GM21717 (cell line): ENCODE results near the gene VASP.
"Not testable (repeated sequence)": the region's sequence is repeated elsewhere in the genome, so short reads cannot be mapped to it uniquely, and the experiment has no call there.

Experiments used
- ATAC-seq: cut with Tn5 transposase; IDR thresholded peaks from one replicate; pipeline ENCODE4 v1.9.1; 2021; ENCODE audit warnings: mild to moderate bottlenecking, moderate library complexity; ENCODE audit not compliant: unreplicated experiment

The VASP gene

DNA sequence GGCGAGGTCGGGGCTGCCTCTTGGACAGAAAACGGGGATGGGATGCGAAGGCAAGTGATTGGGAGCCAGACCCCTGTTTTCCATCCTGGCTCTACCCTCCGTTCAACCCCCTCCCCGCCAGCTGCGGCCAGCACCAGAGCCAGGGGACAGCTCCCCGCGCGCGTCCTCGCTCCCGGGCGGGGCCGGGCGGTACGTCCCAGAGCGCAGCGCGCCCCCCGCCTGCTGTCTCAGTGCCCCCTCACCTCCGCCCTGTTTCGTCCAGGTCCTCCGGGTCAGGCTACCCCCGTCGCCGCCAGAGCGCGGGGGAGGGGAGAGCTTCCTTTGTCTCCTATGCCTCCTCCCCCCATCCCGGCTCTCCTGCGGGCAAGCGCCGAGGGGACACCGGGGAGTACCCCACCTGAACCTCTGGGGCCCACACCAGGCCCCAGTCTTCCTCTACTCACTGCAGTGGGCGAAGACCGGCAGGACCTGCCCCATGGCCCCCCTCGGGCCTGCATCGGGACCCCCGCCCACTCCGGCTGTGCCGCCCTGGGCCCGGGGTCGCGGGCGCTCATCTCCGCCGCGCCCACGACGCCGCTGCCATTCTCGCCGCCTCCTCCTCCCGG, 10.8 kb upstream of the VASP start:
- ATAC-seq, result no peak

DNA sequence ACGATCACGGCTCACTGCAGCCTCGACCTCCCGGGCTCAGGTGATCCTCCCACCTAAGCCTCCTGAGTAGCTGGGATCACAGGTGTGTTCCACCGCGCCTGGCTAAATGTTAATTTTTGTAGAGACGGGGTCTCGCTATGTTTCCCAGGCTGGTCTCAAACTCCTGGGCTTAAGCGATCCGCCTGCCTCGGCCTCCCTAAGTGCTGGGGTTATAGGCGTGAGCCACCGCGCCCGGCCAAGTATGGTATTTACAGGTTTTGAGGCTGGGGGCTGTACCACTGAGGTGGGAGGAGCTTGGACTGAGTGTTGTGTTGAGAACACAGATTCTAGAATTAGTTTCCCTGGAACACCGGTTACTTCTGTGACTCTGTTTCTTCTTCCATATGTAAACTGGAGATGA, 9.5 kb upstream of the VASP start:
- no peak for ATAC-seq

DNA sequence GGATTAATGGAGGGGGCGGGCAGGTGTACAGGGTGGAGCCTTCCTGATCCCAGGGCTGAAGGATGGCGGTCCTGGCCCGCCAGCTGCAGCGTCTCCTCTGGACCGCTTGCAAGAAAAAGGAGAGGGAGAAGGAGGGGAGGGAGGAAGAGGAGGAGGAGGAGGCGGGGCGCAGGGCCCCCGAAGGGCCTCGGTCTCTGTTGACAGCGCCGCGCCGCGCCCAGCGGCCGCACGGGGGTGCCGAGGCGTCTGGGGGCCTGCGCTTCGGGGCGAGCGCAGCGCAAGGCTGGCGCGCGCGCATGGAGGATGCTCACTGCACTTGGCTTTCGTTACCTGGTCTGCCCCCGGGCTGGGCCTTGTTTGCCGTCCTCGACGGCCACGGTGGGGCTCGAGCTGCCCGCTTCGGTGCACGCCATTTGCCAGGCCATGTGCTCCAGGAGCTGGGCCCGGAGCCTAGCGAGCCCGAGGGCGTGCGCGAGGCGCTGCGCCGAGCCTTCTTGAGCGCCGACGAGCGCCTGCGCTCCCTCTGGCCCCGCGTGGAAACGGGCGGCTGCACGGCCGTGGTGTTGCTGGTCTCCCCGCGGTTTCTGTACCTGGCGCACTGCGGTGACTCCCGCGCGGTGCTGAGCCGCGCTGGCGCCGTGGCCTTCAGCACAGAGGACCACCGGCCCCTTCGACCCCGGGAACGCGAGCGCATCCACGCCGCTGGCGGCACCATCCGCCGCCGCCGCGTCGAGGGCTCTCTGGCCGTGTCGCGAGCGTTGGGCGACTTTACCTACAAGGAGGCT, 8.7 kb upstream of the VASP start, which contains the start of gene PPM1N:
Gene PPM1N, plus strand, starts transcription at position 33 of the 785 bp plus-strand sequence. Its CDS starts 30 bp downstream, at position 63.
- ATAC-seq, result no peak

GRCh38 chr19:45499196-45500180, 7.8 kb upstream of the VASP start:
- no peak for ATAC-seq

DNA sequence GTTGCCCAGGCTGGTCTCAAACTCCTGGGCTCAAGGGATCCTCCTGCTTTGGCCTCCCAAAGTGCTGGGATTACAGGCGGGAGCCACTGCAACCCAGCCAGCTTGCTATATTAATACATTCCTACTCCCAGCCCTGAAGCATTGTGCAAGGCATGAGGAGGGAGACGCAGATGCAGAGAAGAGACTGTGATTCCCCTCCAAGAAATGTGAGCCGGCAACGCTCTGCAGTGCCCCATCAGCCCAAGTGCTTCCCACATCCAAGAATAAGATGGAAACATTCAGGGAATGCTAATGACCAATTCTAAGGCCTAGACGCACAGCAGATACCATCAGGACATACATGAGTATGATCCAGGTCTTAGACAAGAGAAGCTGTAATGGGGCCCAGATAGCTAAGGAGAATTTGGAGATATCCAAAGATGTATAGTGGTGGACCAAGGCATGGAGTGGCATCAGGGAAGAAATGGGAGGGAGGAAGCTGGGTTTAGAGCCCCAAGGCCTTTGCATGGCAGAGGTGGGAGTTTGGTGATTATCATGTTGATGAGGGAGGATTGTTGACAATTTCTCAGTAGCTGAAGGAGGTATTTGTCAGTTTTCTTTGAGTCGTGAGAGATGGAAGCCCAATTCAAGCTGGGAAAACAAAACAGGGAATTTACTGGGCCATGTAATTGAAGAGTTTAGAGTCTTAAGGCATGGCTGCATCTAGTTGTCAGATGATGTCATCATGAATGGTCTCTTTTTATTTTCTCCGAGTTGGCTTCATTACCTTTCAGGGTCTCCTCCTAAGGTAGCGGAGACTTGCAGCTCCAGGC, 6.2 kb upstream of the VASP start:
- no peak for ATAC-seq

- ATAC-seq, result no peak
These were observed 5.6 kb upstream of the VASP start for GRCh38 chr19:45501730-45502014.

DNA sequence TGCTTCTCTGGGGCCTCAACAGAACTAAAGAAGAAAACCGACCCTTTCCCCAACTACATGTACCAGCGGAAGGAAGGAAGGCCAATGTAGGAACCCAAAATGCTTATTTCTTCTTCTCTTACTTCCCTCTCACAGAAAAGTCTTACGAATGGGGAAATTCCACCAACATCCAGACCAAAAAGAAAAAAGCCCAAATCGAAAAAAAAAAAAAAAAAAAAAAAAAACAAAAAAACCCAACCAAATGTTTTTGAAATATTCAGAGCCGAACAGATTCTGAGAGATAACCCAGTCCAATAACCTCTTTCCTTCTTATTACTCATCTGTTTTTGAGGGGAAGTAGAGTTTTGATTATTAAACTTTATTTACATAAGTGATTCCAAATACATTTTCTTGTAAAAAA, 5.2 kb upstream of the VASP start:
- ATAC-seq, result no peak

GRCh38 chr19:45503909-45504308, 3.4 kb upstream of the VASP start:
- ATAC-seq, result no peak

GRCh38 chr19:45505151-45505995, 1.9 kb upstream of the VASP start:
- no peak for ATAC-seq

GRCh38 chr19:45505996-45506245, 1.4 kb upstream of the VASP start:
- no peak for ATAC-seq

DNA sequence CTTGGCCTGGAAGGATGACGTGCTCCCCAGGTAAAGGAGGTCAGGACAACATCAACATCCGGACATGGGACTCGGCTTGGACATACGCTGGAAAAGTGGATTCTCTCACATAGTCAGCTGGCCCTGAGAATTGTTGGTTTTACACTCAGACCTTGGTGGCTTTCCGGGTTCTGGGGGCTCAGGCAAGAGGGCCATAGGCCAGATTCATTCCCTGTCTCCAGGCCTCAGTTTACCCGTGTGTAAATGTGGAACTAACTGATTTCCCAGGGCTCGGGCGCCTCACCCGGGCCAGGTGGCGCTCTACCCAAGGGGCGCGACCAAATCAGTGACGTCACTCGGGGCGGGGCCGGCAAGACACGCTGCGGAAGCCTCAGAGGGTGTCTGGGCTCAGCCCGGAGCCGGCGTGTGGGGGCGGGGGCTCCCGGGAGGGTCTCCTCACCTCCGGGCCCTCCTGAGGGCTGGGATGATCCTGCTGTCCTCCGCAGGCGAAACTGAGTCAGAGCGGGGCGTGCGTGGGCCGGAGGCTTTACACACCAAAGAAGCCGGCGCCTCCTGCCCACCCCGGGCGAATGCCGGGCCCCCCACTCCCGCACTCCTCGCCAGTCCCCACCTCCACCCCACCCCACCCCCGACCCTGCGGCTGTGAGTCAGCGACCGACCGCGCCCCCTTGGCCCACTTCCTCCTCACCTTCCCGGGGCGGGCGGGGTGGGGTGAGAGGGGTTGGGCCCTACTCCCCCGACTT, 862 bp upstream of the VASP start:
- ATAC-seq, result peak; percentile 39

DNA sequence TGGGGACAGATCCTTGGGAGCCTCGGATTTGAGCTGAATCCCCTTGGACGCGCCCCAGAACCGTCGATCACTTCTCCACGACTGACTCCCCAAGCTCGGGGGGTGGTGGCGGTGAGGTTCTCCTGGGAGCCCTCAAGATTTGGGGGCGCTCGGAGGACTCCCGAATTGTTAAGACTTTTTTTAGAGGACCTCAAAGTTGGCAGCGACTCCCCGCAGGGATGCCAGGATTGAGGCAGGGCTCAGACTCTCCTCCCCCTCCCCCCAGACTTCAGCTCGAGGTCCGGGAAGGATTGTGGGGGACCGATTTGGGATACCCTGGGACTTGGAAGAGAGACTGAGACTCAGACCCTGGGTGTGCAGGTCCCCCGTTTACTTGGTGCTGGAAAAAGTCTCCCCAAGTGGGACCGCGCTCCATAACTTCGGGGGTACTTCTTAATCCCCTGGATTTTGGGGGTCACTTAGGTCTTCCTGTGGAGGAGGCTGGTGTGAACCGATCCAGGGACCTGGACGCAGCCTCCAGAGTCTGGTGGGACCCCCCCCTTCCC, 665 bp downstream of the VASP start:
- no peak for ATAC-seq

DNA sequence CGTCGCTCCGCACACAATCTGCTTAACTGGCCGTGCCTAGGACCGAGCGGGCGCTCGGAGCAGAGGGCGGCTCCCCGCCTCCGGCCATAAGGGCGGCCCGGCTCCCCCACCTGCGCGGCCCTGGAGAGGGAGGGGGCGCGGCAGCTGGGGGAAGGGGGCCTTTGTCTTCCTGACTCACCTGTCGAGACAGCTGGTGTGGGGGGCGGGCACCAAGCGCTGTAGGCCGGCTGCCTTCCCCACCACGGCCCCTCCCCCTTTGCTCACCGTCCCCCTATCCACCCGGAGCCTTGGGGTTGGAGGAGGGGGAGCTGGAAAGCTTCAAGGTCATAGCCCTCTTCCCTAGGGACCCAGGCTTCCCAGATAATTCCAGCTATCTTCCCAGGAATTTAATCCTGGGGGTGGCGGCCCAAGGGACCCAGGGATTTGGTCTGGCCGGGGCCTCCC, 1.2 kb downstream of the VASP start:
- ATAC-seq, result no peak

DNA sequence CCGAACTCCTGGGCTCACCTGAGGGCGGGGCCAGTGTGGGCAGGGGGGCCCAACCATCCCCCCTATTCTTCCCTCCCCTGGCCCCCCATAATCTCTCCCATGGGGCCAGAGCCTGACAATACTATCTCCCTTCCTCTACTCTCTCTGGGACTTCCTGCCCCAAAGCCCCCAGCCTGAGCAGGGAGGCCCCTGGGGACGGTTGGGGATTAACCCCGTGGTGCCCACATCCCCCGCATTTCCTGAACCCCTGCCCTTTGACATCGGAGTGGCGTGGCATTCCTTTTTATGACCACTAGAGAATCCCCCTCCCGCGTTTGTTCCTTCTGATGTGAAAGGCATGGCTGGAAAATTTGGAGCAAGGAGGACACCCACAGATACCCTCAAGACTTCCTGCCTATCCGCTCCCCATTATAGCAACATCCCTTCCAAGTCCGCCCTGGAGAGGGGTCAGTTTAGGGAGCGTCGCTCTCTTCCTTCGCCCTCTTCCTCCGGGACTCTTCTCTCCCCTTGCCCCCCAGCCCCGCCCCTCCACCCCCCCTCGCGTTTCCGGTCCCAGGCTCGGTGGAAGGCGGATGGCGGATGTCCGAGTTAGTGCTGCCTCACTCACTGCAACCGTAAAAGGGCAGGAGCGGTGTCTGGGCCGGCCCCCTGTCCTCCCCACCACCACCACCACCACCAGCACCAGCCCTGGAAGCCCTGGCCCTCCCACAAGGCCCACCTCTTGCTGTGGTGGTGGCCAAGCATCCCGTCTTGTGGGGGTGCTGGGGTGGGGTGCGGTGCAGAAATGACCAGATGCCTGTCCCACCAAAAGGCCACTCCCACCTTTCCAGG, 1.8 kb downstream of the VASP start:
- no peak for ATAC-seq

- ATAC-seq, result no peak
These were observed 2.4 kb downstream of the VASP start for GRCh38 chr19:45509692-45510015.

DNA sequence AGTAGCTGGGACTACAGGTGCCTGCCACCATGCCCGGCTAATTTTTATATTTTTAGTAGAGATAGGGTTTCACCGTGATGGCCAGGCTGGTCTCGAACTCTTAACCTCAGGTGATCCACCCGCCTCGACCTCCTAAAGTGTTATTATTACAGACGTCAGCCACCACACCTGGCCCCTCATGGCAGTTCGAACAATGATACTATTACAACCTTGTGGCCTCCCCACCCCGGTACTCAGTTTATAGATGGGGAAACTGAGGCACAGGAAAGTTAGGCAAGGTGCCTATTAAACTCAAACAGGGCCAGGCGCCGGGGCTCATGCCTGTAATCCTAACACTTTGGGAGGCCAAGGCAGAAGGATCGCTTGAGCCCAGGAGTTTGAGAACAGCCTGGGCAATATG, 3.1 kb downstream of the VASP start:
- not testable (repeated sequence) for ATAC-seq

DNA sequence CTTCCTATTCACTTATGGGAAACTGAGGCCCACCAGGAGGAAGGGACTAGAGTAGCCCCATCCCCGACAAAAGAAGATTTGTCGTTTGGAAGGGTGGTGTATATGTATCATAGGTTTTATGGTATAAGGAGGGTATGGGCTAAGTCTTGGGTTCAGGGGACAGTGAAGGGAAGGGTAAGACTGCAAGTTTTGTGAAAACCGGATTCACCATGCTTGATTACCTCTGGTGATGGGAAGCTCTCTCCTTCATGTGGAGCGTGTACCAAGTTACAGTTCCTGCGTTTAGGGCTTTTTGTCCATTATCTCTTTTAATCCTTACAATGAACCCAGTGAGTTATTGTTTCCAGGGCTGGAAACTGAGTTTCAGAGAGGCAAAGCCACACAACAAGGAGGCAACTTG, 3.8 kb downstream of the VASP start:
- ATAC-seq, result no peak

- no peak for ATAC-seq
These were observed 5.7 kb downstream of the VASP start for GRCh38 chr19:45512881-45513483.
